HEK293 (cell line): ENCODE measurements around the gene TAGLN2.

Source experiments
- HOXA7 ChIP-seq: sonication (generic); formaldehyde crosslinking; IDR thresholded peaks from 2 replicates; pipeline ENCODE4 v1.8.1; 2022; ENCODE audit warnings: missing genetic modification reagents, borderline replicate concordance
- HOXC10 ChIP-seq: sonication (generic); formaldehyde crosslinking; IDR thresholded peaks from 2 replicates; pipeline ENCODE4 v1.8.1; 2023; ENCODE audit warnings: mild to moderate bottlenecking, missing genetic modification reagents
- HOXD13 ChIP-seq: sonication (generic); formaldehyde crosslinking; IDR thresholded peaks from 2 replicates; pipeline ENCODE4 v1.8.0; 2022; ENCODE audit warnings: missing genetic modification reagents, borderline replicate concordance
- MZF1 ChIP-seq: fragments of 450-650 bp; formaldehyde crosslinking; IDR thresholded peaks from 2 replicates; pipeline ENCODE4 v1.5.1; 2017; ENCODE audit warnings: missing biosample characterization, missing genetic modification characterization, borderline replicate concordance
- OVOL3 ChIP-seq: fragments of 450-650 bp; formaldehyde crosslinking; IDR thresholded peaks from 2 replicates; pipeline ENCODE4 v1.5.1; 2016; ENCODE audit warnings: missing biosample characterization, missing genetic modification characterization
- PRDM1 ChIP-seq: fragments of 450-650 bp; formaldehyde crosslinking; IDR thresholded peaks from 2 replicates; pipeline ENCODE4; 2016; ENCODE audit warnings: missing biosample characterization, missing genetic modification characterization
- ZNF140 ChIP-seq: fragments of 450-650 bp; formaldehyde crosslinking; IDR thresholded peaks from 2 replicates; pipeline ENCODE4 v1.5.1; 2016; ENCODE audit warnings: missing biosample characterization, missing genetic modification characterization
- ZNF174 ChIP-seq: fragments of 450-650 bp; formaldehyde crosslinking; IDR thresholded peaks from 2 replicates; pipeline ENCODE4 v1.5.0; 2017; ENCODE audit warnings: missing biosample characterization, mild to moderate bottlenecking, missing genetic modification characterization
- ZNF214 ChIP-seq: fragments of 450-650 bp; formaldehyde crosslinking; IDR thresholded peaks from 2 replicates; pipeline ENCODE4 v1.5.1; 2017; ENCODE audit warnings: missing biosample characterization, mild to moderate bottlenecking, missing genetic modification characterization, borderline replicate concordance
- ZNF274 ChIP-seq, 2 experiments: fragments of 200-500 bp in 1 of 2; fragments of 450-650 bp in 1 of 2; sonication (Bioruptor generic) in 1 of 2; formaldehyde crosslinking in 1 of 2; IDR thresholded peaks; 2 replicates each; pipeline versions ENCODE4 v1.5.1 to v1.6.1; 2014 to 2016; ENCODE audit warnings: borderline replicate concordance in 1 of 2, inconsistent platforms in 1 of 2, low read length in 1 of 2, missing biosample characterization in 1 of 2, missing genetic modification characterization in 1 of 2
- ZNF366 ChIP-seq: fragments of 450-650 bp; formaldehyde crosslinking; conservative IDR thresholded peaks from 2 replicates; pipeline ENCODE4 v1.5.1; 2016; ENCODE audit warnings: missing biosample characterization, missing genetic modification characterization
- ZNF391 ChIP-seq: fragments of 450-650 bp; formaldehyde crosslinking; IDR thresholded peaks from 2 replicates; pipeline ENCODE4 v1.5.1; 2016; ENCODE audit warnings: low read depth, missing biosample characterization, missing genetic modification characterization, borderline replicate concordance
- ZNF404 ChIP-seq: fragments of 450-650 bp; formaldehyde crosslinking; IDR thresholded peaks from 2 replicates; pipeline ENCODE4 v1.5.1; 2017; ENCODE audit warnings: missing biosample characterization, missing genetic modification characterization
- ZNF416 ChIP-seq: fragments of 450-650 bp; formaldehyde crosslinking; IDR thresholded peaks from 2 replicates; pipeline ENCODE4 v1.5.1; 2016; ENCODE audit warnings: missing biosample characterization, missing genetic modification characterization
- ZNF433 ChIP-seq: fragments of 450-650 bp; formaldehyde crosslinking; IDR thresholded peaks from 2 replicates; pipeline ENCODE4 v1.5.1; 2016; ENCODE audit warnings: missing biosample characterization, missing genetic modification characterization, low read depth
- ZNF473 ChIP-seq: fragments of 450-650 bp; formaldehyde crosslinking; IDR thresholded peaks from 2 replicates; pipeline ENCODE4 v1.5.1; 2017; ENCODE audit warnings: missing biosample characterization, missing genetic modification characterization
- ZNF510 ChIP-seq: fragments of 450-650 bp; formaldehyde crosslinking; IDR thresholded peaks from 2 replicates; pipeline ENCODE4 v1.5.1; 2018; ENCODE audit warnings: mild to moderate bottlenecking, missing genetic modification characterization, missing biosample characterization; ENCODE audit not compliant: insufficient replicate concordance
- ZNF514 ChIP-seq: fragments of 450-650 bp; formaldehyde crosslinking; IDR thresholded peaks from 2 replicates; pipeline ENCODE4 v1.5.1; 2016; ENCODE audit warnings: missing biosample characterization, missing genetic modification characterization
- ZNF544 ChIP-seq: fragments of 450-650 bp; formaldehyde crosslinking; IDR thresholded peaks from 2 replicates; pipeline ENCODE4 v1.5.0; 2017; ENCODE audit warnings: missing biosample characterization, missing genetic modification characterization
- ZNF621 ChIP-seq: fragments of 450-650 bp; formaldehyde crosslinking; IDR thresholded peaks from 2 replicates; pipeline ENCODE4 v1.5.1; 2017; ENCODE audit warnings: missing biosample characterization, missing genetic modification characterization
- ZNF660 ChIP-seq: fragments of 450-650 bp; IDR thresholded peaks from 2 replicates; pipeline ENCODE4 v1.5.1; 2018; ENCODE audit warnings: missing biosample characterization, mild to moderate bottlenecking, missing genetic modification characterization
- ZNF701 ChIP-seq: fragments of 450-650 bp; formaldehyde crosslinking; IDR thresholded peaks from 2 replicates; pipeline ENCODE4 v1.5.1; 2016; ENCODE audit warnings: missing biosample characterization, missing genetic modification characterization
- ZNF747 ChIP-seq: fragments of 450-650 bp; formaldehyde crosslinking; IDR thresholded peaks from 2 replicates; pipeline ENCODE4 v1.5.1; 2016; ENCODE audit warnings: missing biosample characterization, missing genetic modification characterization
- ZNF776 ChIP-seq: fragments of 450-650 bp; formaldehyde crosslinking; IDR thresholded peaks from 2 replicates; pipeline ENCODE4 v1.5.0; 2017; ENCODE audit warnings: missing biosample characterization, missing genetic modification characterization, borderline replicate concordance
- TF ChIP-seq, protein P1 (sequence below): fragments of 450-650 bp; formaldehyde crosslinking; IDR thresholded peaks from 2 replicates; pipeline ENCODE4 v1.5.1; 2016; ENCODE audit warnings: missing biosample characterization, missing genetic modification characterization
- TF ChIP-seq, protein P2 (sequence below): fragments of 450-650 bp; formaldehyde crosslinking; IDR thresholded peaks from 2 replicates; pipeline ENCODE4 v1.5.1; 2016; ENCODE audit warnings: missing biosample characterization, missing genetic modification characterization
- TF ChIP-seq, protein P3 (sequence below): fragments of 450-650 bp; formaldehyde crosslinking; IDR thresholded peaks from 2 replicates; pipeline ENCODE4 v1.5.1; 2017; ENCODE audit warnings: missing biosample characterization, missing genetic modification characterization
- TF ChIP-seq, protein P4 (sequence below): fragments of 450-650 bp; formaldehyde crosslinking; optimal IDR thresholded peaks from 2 replicates; pipeline ENCODE3; 2016; ENCODE audit warnings: missing biosample characterization, mild to moderate bottlenecking, missing genetic modification characterization
- TF ChIP-seq, protein P5 (sequence below): fragments of 450-650 bp; formaldehyde crosslinking; IDR thresholded peaks from 2 replicates; pipeline ENCODE4 v1.5.1; 2016; ENCODE audit warnings: missing biosample characterization, missing genetic modification characterization

TAGLN2 gene

DNA sequence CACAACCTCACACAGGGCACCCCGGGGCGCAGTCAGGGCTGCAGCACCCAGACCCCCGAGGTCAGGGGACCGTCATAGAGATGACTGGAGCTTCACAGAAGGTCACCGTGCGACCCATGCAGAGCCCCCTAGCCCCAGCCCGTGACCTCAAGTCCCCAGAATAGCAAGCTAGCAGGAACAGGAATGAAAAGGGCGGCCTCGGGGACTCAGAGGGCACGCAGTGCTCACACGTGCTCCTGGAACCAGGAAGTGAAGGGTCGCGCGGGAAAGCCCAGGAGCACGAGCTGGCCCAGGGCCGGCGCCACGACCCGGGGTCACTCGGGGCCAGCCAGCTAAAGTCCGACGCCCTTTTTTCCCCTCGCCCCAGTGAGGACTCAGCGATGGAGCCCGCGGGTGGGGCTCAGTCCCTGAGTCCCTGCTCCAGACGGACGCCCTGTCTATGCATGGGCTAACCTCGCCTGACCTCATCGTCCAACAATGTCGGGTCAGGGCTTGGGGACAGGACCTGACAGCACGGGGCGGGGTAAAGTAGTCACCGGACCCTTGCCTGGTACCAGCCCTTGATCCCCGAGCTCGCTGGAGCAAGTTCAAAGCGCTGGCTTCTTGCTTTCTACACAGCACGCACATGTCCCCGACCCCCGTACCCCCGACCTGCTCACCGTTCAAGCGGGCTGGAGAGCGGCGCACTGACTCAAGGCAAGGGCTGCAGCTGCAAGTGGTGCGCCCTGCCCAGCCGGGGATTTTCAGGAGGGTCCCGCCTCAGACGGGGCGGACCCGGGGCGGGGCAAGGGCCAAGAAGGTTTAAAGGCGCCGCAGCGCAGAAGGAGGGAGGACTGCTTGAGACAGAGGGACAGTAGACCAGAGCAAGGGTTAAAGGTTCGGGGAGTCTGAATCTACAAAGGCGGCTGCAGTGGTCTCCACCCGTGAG is at the start of gene TAGLN2 (continued):
- TF ChIP-seq, protein P1, sequence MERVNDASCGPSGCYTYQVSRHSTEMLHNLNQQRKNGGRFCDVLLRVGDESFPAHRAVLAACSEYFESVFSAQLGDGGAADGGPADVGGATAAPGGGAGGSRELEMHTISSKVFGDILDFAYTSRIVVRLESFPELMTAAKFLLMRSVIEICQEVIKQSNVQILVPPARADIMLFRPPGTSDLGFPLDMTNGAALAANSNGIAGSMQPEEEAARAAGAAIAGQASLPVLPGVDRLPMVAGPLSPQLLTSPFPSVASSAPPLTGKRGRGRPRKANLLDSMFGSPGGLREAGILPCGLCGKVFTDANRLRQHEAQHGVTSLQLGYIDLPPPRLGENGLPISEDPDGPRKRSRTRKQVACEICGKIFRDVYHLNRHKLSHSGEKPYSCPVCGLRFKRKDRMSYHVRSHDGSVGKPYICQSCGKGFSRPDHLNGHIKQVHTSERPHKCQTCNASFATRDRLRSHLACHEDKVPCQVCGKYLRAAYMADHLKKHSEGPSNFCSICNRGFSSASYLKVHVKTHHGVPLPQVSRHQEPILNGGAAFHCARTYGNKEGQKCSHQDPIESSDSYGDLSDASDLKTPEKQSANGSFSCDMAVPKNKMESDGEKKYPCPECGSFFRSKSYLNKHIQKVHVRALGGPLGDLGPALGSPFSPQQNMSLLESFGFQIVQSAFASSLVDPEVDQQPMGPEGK (tag by site-specific recombination), result peak; percentile 54
- no peak for TF ChIP-seq HOXA7 (CRISPR knock-in tag)
- TF ChIP-seq, protein P2, sequence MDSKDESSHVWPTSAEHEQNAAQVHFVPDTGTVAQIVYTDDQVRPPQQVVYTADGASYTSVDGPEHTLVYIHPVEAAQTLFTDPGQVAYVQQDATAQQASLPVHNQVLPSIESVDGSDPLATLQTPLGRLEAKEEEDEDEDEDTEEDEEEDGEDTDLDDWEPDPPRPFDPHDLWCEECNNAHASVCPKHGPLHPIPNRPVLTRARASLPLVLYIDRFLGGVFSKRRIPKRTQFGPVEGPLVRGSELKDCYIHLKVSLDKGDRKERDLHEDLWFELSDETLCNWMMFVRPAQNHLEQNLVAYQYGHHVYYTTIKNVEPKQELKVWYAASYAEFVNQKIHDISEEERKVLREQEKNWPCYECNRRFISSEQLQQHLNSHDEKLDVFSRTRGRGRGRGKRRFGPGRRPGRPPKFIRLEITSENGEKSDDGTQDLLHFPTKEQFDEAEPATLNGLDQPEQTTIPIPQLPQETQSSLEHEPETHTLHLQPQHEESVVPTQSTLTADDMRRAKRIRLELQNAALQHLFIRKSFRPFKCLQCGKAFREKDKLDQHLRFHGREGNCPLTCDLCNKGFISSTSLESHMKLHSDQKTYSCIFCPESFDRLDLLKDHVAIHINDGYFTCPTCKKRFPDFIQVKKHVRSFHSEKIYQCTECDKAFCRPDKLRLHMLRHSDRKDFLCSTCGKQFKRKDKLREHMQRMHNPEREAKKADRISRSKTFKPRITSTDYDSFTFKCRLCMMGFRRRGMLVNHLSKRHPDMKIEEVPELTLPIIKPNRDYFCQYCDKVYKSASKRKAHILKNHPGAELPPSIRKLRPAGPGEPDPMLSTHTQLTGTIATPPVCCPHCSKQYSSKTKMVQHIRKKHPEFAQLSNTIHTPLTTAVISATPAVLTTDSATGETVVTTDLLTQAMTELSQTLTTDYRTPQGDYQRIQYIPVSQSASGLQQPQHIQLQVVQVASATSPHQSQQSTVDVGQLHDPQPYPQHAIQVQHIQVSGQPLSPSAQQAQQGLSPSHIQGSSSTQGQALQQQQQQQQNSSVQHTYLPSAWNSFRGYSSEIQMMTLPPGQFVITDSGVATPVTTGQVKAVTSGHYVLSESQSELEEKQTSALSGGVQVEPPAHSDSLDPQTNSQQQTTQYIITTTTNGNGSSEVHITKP (tag by site-specific recombination), result peak; percentile 73
- TF ChIP-seq ZNF416 (tag by site-specific recombination), result no peak
- no peak for TF ChIP-seq ZNF701 (tag by site-specific recombination)
- TF ChIP-seq, protein P3, sequence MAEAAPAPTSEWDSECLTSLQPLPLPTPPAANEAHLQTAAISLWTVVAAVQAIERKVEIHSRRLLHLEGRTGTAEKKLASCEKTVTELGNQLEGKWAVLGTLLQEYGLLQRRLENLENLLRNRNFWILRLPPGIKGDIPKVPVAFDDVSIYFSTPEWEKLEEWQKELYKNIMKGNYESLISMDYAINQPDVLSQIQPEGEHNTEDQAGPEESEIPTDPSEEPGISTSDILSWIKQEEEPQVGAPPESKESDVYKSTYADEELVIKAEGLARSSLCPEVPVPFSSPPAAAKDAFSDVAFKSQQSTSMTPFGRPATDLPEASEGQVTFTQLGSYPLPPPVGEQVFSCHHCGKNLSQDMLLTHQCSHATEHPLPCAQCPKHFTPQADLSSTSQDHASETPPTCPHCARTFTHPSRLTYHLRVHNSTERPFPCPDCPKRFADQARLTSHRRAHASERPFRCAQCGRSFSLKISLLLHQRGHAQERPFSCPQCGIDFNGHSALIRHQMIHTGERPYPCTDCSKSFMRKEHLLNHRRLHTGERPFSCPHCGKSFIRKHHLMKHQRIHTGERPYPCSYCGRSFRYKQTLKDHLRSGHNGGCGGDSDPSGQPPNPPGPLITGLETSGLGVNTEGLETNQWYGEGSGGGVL (tag by site-specific recombination), result no peak
- no peak for TF ChIP-seq ZNF514
- TF ChIP-seq HOXD13 (CRISPR knock-in tag), result no peak
- TF ChIP-seq HOXC10 (CRISPR knock-in tag), result peak; percentile 59; the same call in 1 of the 2 replicates
- no peak for TF ChIP-seq PRDM1 (tag by site-specific recombination)
- TF ChIP-seq ZNF274 (IDR thresholded peaks at IDR 0.05; ENCODE audit: low read length), result no peak
- TF ChIP-seq ZNF274 (tag by site-specific recombination; IDR thresholded peaks at IDR 0.05; ENCODE audit: borderline replicate concordance), result no peak
- TF ChIP-seq OVOL3, result no peak
- TF ChIP-seq ZNF366 (tag by site-specific recombination), result peak; percentile 93
- no peak for TF ChIP-seq MZF1 (tag by site-specific recombination)
- TF ChIP-seq ZNF660, result 0 out of 2 replicates have a peak, but pooled peaks have one; percentile 50
- TF ChIP-seq, protein P4, sequence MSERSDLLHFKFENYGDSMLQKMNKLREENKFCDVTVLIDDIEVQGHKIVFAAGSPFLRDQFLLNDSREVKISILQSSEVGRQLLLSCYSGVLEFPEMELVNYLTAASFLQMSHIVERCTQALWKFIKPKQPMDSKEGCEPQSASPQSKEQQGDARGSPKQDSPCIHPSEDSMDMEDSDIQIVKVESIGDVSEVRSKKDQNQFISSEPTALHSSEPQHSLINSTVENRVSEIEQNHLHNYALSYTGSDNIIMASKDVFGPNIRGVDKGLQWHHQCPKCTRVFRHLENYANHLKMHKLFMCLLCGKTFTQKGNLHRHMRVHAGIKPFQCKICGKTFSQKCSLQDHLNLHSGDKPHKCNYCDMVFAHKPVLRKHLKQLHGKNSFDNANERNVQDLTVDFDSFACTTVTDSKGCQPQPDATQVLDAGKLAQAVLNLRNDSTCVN (tag by site-specific recombination), result peak; percentile 51
- TF ChIP-seq, protein P5, sequence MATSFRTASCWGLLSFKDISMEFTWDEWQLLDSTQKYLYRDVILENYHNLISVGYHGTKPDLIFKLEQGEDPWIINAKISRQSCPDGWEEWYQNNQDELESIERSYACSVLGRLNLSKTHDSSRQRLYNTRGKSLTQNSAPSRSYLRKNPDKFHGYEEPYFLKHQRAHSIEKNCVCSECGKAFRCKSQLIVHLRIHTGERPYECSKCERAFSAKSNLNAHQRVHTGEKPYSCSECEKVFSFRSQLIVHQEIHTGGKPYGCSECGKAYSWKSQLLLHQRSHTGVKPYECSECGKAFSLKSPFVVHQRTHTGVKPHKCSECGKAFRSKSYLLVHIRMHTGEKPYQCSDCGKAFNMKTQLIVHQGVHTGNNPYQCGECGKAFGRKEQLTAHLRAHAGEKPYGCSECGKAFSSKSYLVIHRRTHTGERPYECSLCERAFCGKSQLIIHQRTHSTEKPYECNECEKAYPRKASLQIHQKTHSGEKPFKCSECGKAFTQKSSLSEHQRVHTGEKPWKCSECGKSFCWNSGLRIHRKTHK (tag by site-specific recombination), result no peak
- TF ChIP-seq ZNF747 (tag by site-specific recombination), result no peak
- TF ChIP-seq ZNF433, result no peak
- TF ChIP-seq ZNF621 (tag by site-specific recombination), result no peak
- TF ChIP-seq ZNF473 (tag by site-specific recombination), result no peak
- no peak for TF ChIP-seq ZNF140 (tag by site-specific recombination)
- 0 out of 2 replicates have a peak, but pooled peaks have one; percentile 3 for TF ChIP-seq ZNF391 (tag by site-specific recombination)
- no peak for TF ChIP-seq ZNF544 (tag by site-specific recombination)
- TF ChIP-seq ZNF174 (tag by site-specific recombination), result no peak
- TF ChIP-seq ZNF404, result no peak
- no peak for TF ChIP-seq ZNF510 (tag by site-specific recombination)
- TF ChIP-seq ZNF214 (tag by site-specific recombination), result no peak
- no peak for TF ChIP-seq ZNF776 (tag by site-specific recombination)
